Sigmoid colon (tissue), 7 donors: ENCODE measurements around the gene FAM8A1. TPM values are rescaled to one million over a fixed set of nuclear protein-coding genes. Genes with fewer than 3 reads are reported as not detected.

Experiments
- DNase-seq: peaks from one replicate; pipeline ENCODE4 v3.0.0-alpha.2; 2019
- H3K27ac ChIP-seq, 4 donors: fragments of 200-600 bp; sonication (generic); one replicate each; pipeline ENCODE4 v1.5.1; 2016 to 2019; ENCODE audit warnings: mild to moderate bottlenecking in 1 of 4
- H3K27me3 ChIP-seq, 3 donors: fragments of 200-600 bp; sonication (generic); one replicate each; pipeline ENCODE4 v1.5.1; 2019; ENCODE audit warnings: mild to moderate bottlenecking in 1 of 3
- H3K36me3 ChIP-seq, 4 donors: fragments of 200-600 bp; sonication (generic); one replicate each; pipeline ENCODE4 v1.5.1; 2016 to 2019
- H3K4me1 ChIP-seq, 4 donors: fragments of 200-600 bp; sonication (generic); one replicate each; pipeline ENCODE4 v1.5.1; 2017 to 2019
- H3K4me3 ChIP-seq, 4 donors: fragments of 200-600 bp; sonication (generic); one replicate each; pipeline ENCODE4 v1.5.1; 2017 to 2019; ENCODE audit warnings: mild to moderate bottlenecking in 2 of 4, moderate library complexity in 1 of 4
- H3K9me3 ChIP-seq, 4 donors: fragments of 200-600 bp in 3 of 4; sonication (generic) in 3 of 4; one replicate each; pipeline versions ENCODE4 v1.5.1 to v1.6.1; 2013 to 2019
- EP300 ChIP-seq, 4 donors: sonication (generic); formaldehyde crosslinking; IDR thresholded peaks; one replicate each; pipeline ENCODE4 v1.6.1; 2017; ENCODE audit warnings: antibody characterized with exemption in 4 of 4
- POLR2A ChIP-seq, 2 donors: fragments of 450-650 bp; IDR thresholded peaks; one replicate each; pipeline ENCODE4 v1.6.1; 2016; ENCODE audit warnings: antibody characterized with exemption in 2 of 2, mild to moderate bottlenecking in 2 of 2, moderate library complexity in 2 of 2
- POLR2AphosphoS5 ChIP-seq, 4 donors: sonication (generic); formaldehyde crosslinking; IDR thresholded peaks; one replicate each; pipeline ENCODE4 v1.6.1; 2017; ENCODE audit warnings: antibody characterized with exemption in 4 of 4
- WGBS, 2 donors: extraction: QIAGEN DNeasy Blood & Tissue Kit; methylation state at CpG; one replicate each; pipeline ENCODE4 v1.1.7; 2013; 5-methylcytosine and 5-hydroxymethylcytosine counted together
- intact Hi-C: fragments of 100-400 bp; cut with DNase I; formaldehyde crosslinking; loops from one replicate; pipeline ENCODE4 v1.15.1; 2023
- polyA plus RNA-seq, 3 donors: library from polyadenylated mRNA; stranded (reverse); fragments of 200-250 nt; gene quantifications; one replicate each; pipeline ENCODE4 v1.2.3, GENCODE V29; 2013
- total RNA-seq, 4 donors: library from RNA; depleted of rRNA; stranded (reverse); fragments of >200 nt; gene quantifications; one replicate each; pipeline ENCODE4 v1.1.0, GENCODE V29; 2016
- TF ChIP-seq, protein P1 (sequence below), 4 experiments: fragments of 450-650 bp in 3 of 4; fragments of 200-600 bp in 1 of 4; IDR thresholded peaks; one replicate each; pipeline ENCODE4 v1.5.1; 2016 to 2019; ENCODE audit warnings: antibody characterized with exemption in 4 of 4, mild to moderate bottlenecking in 3 of 4, moderate library complexity in 2 of 4
- donor health status: healthy with polysubstance abuse.
- donor health status: Bipolar disorder and iron deficiency.
- donor health status: healthy.

FAM8A1 gene
- total and polyA plus RNA-seq, 7 donors, result 9.0 to 70.4 (median 39.0) TPM

DNA sequence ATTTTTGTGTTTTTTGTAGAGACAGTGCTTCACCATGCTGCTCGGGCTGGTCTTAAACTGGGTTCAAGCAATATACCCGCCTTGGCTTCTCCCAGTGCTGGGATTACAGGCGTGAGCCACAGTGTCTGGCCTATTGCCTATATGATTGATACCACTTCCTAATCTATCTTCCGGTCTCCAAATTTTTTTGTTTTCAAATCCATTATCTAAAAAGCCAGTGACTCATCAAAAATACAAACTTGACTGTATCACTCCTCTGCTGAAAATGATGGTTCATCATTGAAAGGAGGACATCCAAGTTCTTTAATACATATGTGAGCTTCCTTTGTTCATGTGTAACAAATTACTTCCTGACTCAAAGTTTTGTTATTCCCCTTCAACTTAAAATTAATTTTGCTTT lies 35.5 kb downstream of the FAM8A1 start:
- 93 to 98% methylated on average over 4 of the region's 4 CpGs for WGBS, 2 donors
- H3K9me3 ChIP-seq, result no peaks in the 10 kb centered on the region
- no peaks in the 10 kb centered on the region for H3K27me3 ChIP-seq
- H3K4me1 ChIP-seq, result peaks cover 0 to 6% (median 3%) of the 10 kb centered on the region in 4 donors
- intact Hi-C loops, result no loop called here
- TF ChIP-seq POLR2A (IDR thresholded peaks at IDR 0.05) (no peak), EP300 (IDR thresholded peaks at IDR 0.05) (no peak), POLR2AphosphoS5 (IDR thresholded peaks at IDR 0.05) (no peak)
- TF ChIP-seq, protein P1, sequence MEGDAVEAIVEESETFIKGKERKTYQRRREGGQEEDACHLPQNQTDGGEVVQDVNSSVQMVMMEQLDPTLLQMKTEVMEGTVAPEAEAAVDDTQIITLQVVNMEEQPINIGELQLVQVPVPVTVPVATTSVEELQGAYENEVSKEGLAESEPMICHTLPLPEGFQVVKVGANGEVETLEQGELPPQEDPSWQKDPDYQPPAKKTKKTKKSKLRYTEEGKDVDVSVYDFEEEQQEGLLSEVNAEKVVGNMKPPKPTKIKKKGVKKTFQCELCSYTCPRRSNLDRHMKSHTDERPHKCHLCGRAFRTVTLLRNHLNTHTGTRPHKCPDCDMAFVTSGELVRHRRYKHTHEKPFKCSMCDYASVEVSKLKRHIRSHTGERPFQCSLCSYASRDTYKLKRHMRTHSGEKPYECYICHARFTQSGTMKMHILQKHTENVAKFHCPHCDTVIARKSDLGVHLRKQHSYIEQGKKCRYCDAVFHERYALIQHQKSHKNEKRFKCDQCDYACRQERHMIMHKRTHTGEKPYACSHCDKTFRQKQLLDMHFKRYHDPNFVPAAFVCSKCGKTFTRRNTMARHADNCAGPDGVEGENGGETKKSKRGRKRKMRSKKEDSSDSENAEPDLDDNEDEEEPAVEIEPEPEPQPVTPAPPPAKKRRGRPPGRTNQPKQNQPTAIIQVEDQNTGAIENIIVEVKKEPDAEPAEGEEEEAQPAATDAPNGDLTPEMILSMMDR (IDR thresholded peaks at IDR 0.05), result no peak
- peaks cover 4 to 77% (median 17%) of the 10 kb centered on the region in 4 donors for H3K36me3 ChIP-seq
- H3K27ac ChIP-seq, result no peak overlapping the region
- H3K4me3 ChIP-seq, result no peak overlapping the region
- DNase-seq, result no peak

DNA sequence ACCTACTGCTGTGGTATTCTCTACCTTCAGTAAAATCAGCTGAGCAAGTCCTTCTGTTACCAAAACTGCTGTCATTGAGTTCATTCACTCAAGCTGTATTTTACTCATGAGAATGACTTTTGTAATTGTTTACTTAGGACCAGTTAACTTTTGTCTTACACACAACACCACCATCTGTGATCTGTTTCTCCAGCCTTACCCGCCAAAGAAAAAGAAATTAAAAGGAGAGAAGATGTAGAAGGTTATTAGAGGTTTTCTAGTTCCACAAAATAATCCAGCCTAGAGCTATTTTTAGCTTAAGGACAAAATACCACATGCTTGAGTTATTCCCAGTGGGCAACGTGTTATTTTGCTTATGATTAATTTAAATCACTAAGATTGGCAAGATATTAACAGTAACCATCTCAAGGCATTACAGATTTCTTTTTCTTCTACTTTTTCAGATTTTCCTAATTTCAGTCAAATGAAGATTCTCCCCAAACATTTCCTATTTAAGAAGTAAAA lies 38.2 kb downstream of the FAM8A1 start:
- DNase-seq, result no peak
- Histone ChIP-seq H3K27ac (no peak overlapping the region), H3K4me1 (peaks cover 0 to 6% (median 3%) of the 10 kb centered on the region in 4 donors), H3K27me3 (no peaks in the 10 kb centered on the region), H3K36me3 (peaks cover 4 to 82% (median 18%) of the 10 kb centered on the region in 4 donors), H3K4me3 (no peak overlapping the region), H3K9me3 (no peaks in the 10 kb centered on the region)
- TF ChIP-seq, protein P1 (IDR thresholded peaks at IDR 0.05), result no peak
- TF ChIP-seq POLR2AphosphoS5 (IDR thresholded peaks at IDR 0.05) (no peak), POLR2A (IDR thresholded peaks at IDR 0.05) (no peak), EP300 (IDR thresholded peaks at IDR 0.05) (no peak)
- intact Hi-C loops, result no loop called here
- 78 to 79% methylated on average over 2 of the region's 2 CpGs for WGBS, 2 donors

DNA sequence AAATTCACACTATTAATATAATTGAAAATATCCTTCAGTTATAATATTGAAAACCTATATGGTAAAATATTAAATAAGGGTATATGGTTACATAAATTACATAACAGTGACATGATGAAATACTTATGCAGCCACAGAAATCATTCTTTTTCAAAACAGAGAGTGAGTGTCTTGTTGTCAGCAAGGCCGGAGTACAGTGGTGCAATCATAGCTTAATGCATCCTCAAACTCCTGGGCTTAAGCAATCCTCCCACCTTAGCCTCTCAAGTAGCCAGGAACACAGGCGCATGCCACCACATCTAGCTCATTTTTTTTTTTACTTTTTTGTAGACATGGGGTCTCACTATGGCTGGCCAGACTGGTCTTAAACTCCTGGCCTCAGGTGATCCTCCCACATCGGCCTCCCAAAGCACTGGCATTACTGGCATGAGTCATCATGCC lies 40.4 kb downstream of the FAM8A1 start:
- 95% methylated on average over 3 of the region's 3 CpGs for WGBS, 2 donors
- no peaks in the 10 kb centered on the region for H3K27me3 ChIP-seq
- H3K9me3 ChIP-seq, result no peaks in the 10 kb centered on the region
- intact Hi-C loops, result no loop called here
- TF ChIP-seq, protein P1 (IDR thresholded peaks at IDR 0.05), result no peak
- no peak for TF ChIP-seq POLR2AphosphoS5 (IDR thresholded peaks at IDR 0.05)
- TF ChIP-seq EP300 (IDR thresholded peaks at IDR 0.05), result no peak
- no peak for TF ChIP-seq POLR2A (IDR thresholded peaks at IDR 0.05)
- H3K4me1 ChIP-seq, result peaks cover 0 to 6% (median 3%) of the 10 kb centered on the region in 4 donors
- DNase-seq, result no peak
- H3K27ac ChIP-seq, result no peak overlapping the region
- H3K4me3 ChIP-seq, result no peak overlapping the region
- H3K36me3 ChIP-seq, result peaks cover 4 to 96% (median 28%) of the 10 kb centered on the region in 4 donors

DNA sequence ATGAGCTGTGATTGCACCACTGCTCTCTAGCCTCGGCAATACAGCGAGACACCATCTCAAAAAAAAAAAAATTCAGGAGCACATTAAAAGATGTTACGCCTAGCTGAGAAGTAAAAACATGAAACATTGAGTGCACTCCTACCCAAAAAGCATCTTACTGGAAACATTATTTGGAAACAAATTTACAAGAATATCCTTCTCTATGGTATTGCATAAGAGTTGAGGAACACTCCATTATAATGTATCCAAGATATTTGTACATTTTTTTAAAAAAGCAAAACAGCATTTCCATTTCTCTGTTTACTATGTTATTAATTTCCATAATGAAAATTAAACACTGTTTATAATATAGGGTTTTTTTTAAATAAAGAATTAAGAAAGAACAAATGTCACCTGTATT lies 48.6 kb downstream of the FAM8A1 start:
- H3K36me3 ChIP-seq, result peaks cover 0 to 84% (median 28%) of the 10 kb centered on the region in 4 donors
- no peaks in the 10 kb centered on the region for H3K9me3 ChIP-seq
- no peak for TF ChIP-seq POLR2A (IDR thresholded peaks at IDR 0.05)
- TF ChIP-seq, protein P1 (IDR thresholded peaks at IDR 0.05), result no peak
- no peak for TF ChIP-seq EP300 (IDR thresholded peaks at IDR 0.05)
- no peak for TF ChIP-seq POLR2AphosphoS5 (IDR thresholded peaks at IDR 0.05)
- no peak for DNase-seq
- H3K4me3 ChIP-seq, result no peak overlapping the region
- H3K27ac ChIP-seq, result no peak overlapping the region
- no peaks in the 10 kb centered on the region for H3K27me3 ChIP-seq
- intact Hi-C loops, result no loop called here
- WGBS, 2 donors, result 98 to 99% methylated on average over 3 of the region's 3 CpGs
- H3K4me1 ChIP-seq, result peaks cover 0 to 5% (median 0%) of the 10 kb centered on the region in 4 donors
